ENCODE measurements around the gene C11orf42.

C11orf42 gene

DNA sequence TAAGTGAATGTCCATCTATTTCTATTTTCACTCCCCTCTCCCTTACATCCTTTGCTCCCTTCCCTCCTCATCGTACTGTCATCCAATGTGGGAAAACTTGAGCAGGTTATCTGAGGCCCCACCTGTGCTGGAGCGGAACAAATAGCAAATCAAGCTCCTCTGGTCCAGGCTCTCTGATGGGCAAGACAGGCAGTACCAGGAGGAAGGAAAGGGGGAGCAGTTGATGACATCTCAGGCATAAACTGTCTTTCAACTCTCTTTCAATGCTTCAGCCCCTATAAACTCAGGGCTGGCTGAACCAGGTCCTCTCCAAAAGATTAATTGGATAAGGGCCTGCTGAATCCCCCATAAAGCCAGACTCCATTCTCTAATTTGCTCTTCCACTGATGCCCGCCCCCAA is 52.8 kb downstream of the C11orf42 start:
- Histone ChIP-seq H2AFZ (ENCODE audit: low read depth) (no peak overlapping the region), H3K4me3 (IDR thresholded peaks at IDR 0.05; ENCODE audit: insufficient read depth, low read depth, low read length) (no peak overlapping the region), H3K27ac (no peak overlapping the region), H4K20me1 (ENCODE audit: insufficient read depth) (no peaks in the 10 kb centered on the region), H3K79me2 (ENCODE audit: insufficient read depth, low read depth) (no peaks in the 10 kb centered on the region), H3K36me3 (ENCODE audit: insufficient read depth) (no peaks in the 10 kb centered on the region), H3K27me3 (ENCODE audit: insufficient read depth, low read depth) (no peaks in the 10 kb centered on the region), H3K4me1 (ENCODE audit: low read depth, poor library complexity, severe bottlenecking) (no peaks in the 10 kb centered on the region), H3K9ac (no peak overlapping the region), H3K4me2 (no peak overlapping the region)
- TF ChIP-seq, protein P1, sequence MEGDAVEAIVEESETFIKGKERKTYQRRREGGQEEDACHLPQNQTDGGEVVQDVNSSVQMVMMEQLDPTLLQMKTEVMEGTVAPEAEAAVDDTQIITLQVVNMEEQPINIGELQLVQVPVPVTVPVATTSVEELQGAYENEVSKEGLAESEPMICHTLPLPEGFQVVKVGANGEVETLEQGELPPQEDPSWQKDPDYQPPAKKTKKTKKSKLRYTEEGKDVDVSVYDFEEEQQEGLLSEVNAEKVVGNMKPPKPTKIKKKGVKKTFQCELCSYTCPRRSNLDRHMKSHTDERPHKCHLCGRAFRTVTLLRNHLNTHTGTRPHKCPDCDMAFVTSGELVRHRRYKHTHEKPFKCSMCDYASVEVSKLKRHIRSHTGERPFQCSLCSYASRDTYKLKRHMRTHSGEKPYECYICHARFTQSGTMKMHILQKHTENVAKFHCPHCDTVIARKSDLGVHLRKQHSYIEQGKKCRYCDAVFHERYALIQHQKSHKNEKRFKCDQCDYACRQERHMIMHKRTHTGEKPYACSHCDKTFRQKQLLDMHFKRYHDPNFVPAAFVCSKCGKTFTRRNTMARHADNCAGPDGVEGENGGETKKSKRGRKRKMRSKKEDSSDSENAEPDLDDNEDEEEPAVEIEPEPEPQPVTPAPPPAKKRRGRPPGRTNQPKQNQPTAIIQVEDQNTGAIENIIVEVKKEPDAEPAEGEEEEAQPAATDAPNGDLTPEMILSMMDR (conservative IDR thresholded peaks at IDR 0.05; ENCODE audit: low read depth, low read length), result no peak

DNA sequence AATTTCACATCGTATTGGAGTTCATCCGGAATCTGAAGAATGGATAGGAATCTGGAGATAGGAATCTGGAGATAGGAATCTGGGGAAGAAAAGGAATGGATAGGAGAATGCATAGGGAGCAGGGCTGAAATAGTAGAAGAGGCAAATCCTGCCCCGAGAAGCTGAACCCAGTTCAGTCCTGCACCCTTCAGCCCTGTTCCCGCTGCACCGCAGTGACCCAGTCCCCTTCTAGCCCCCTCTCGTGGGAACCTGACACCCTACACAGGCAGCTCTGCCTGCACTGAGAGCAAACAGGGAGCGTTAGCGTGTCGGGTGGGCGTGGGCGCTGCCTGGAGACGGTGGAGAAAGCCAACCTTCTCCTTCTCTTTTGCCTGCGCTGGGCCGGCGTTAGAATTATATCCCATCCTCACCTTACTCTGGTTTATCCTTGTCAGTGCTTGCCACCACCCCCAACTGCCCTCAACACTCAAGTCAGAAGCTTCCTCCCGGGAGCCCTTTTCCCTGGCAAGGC is 53.3 kb downstream of the C11orf42 start:
- no peaks in the 10 kb centered on the region for H3K27me3 ChIP-seq (ENCODE audit: insufficient read depth, low read depth)
- no peak overlapping the region for H3K4me2 ChIP-seq
- no peak overlapping the region for H3K4me3 ChIP-seq (IDR thresholded peaks at IDR 0.05; ENCODE audit: insufficient read depth, low read depth, low read length)
- no peak overlapping the region for H3K9ac ChIP-seq
- no peaks in the 10 kb centered on the region for H4K20me1 ChIP-seq (ENCODE audit: insufficient read depth)
- H3K27ac ChIP-seq, result no peak overlapping the region
- H2AFZ ChIP-seq (ENCODE audit: low read depth), result no peak overlapping the region
- H3K4me1 ChIP-seq (ENCODE audit: low read depth, poor library complexity, severe bottlenecking), result no peaks in the 10 kb centered on the region
- no peaks in the 10 kb centered on the region for H3K36me3 ChIP-seq (ENCODE audit: insufficient read depth)
- H3K79me2 ChIP-seq (ENCODE audit: insufficient read depth, low read depth), result no peaks in the 10 kb centered on the region
- TF ChIP-seq, protein P1 (conservative IDR thresholded peaks at IDR 0.05; ENCODE audit: low read depth, low read length), result no peak

DNA sequence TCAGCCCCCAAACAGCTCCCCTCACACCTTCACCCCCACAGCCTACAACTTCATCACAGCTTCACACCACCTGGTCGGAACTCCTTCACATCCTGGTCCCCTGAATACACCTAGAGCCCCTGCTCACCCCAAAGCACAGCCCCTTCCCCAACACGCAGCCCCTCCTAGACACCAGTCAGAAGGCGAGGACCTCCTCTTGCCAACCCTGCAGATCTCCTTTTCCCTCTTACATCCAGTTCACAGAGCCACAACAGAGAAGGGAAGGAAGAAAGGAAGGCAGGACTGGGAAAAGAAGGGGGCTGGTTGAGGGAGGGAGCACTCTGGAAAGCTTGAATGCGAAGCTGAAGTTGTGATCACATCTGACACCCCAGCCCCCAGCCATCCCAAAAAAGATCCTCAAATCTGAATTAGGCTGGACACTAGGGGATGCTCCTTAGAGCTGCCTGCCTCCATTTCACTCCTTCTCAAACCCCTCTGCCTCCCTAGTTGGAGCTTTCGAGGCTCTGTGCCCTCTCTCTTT is 54.9 kb downstream of the C11orf42 start:
- no peaks in the 10 kb centered on the region for H3K36me3 ChIP-seq (ENCODE audit: insufficient read depth)
- H3K4me3 ChIP-seq (IDR thresholded peaks at IDR 0.05; ENCODE audit: insufficient read depth, low read depth, low read length), result no peak overlapping the region
- H3K27ac ChIP-seq, result no peak overlapping the region
- no peak overlapping the region for H2AFZ ChIP-seq (ENCODE audit: low read depth)
- H3K79me2 ChIP-seq (ENCODE audit: insufficient read depth, low read depth), result no peaks in the 10 kb centered on the region
- no peak overlapping the region for H3K4me2 ChIP-seq
- TF ChIP-seq, protein P1 (conservative IDR thresholded peaks at IDR 0.05; ENCODE audit: low read depth, low read length), result no peak
- no peaks in the 10 kb centered on the region for H3K27me3 ChIP-seq (ENCODE audit: insufficient read depth, low read depth)
- no peaks in the 10 kb centered on the region for H3K4me1 ChIP-seq (ENCODE audit: low read depth, poor library complexity, severe bottlenecking)
- no peak overlapping the region for H3K9ac ChIP-seq
- no peaks in the 10 kb centered on the region for H4K20me1 ChIP-seq (ENCODE audit: insufficient read depth)

All from KMS-11 (cell line).